K562 (cell line): Measurements from ENCODE around the gene VPS9D1. TPM values are rescaled to one million over a fixed set of nuclear protein-coding genes. Genes with fewer than 3 reads are reported as not detected.

Source experiments
- CEBPG ChIP-seq, 3 experiments: fragments of 200-800 bp in 1 of 3; sonication (Bioruptor generic) in 1 of 3; sonication (generic) in 1 of 3; formaldehyde crosslinking in 1 of 3; IDR thresholded peaks in 2 of 3; conservative IDR thresholded peaks in 1 of 3; 2 replicates each; pipeline versions ENCODE4 v1.6.1 to v1.8.0; 2016 to 2022; ENCODE audit warnings: missing compliant biosample characterization in 2 of 3, missing genetic modification characterization in 2 of 3, mild to moderate bottlenecking in 1 of 3, missing genetic modification reagents in 1 of 3
- ETV6 ChIP-seq, 3 experiments: fragments of 150-350 bp in 1 of 3; sonication (generic) in 1 of 3; formaldehyde crosslinking in 1 of 3; IDR thresholded peaks; 2 replicates each; pipeline versions ENCODE4 v1.6.1 to v1.8.0; 2014 to 2022; ENCODE audit warnings: borderline replicate concordance in 2 of 3, low read depth in 2 of 3, antibody characterized with exemption in 1 of 3, low read length in 1 of 3, mild to moderate bottlenecking in 1 of 3, missing genetic modification reagents in 1 of 3
- LEF1 ChIP-seq: fragments of 450-650 bp; IDR thresholded peaks from 2 replicates; pipeline ENCODE4 v1.6.1; 2016; ENCODE audit warnings: mild to moderate bottlenecking
- NONO ChIP-seq, 2 experiments: fragments of 200-400 bp in 1 of 2; fragments of 450-650 bp in 1 of 2; formaldehyde crosslinking in 1 of 2; IDR thresholded peaks; 2 replicates each; pipeline ENCODE4 v1.6.1; 2017; ENCODE audit warnings: low read depth in 2 of 2, mild to moderate bottlenecking in 2 of 2, moderate library complexity in 2 of 2, low read length in 1 of 2
- NRF1 ChIP-seq, 2 experiments: fragments of 450-650 bp; IDR thresholded peaks in 1 of 2; conservative IDR thresholded peaks in 1 of 2; 2 replicates each; pipeline ENCODE4 v1.6.1; 2014; ENCODE audit warnings: mild to moderate bottlenecking in 2 of 2
- POLR2A ChIP-seq: fragments of 450-650 bp; conservative IDR thresholded peaks from 2 replicates; pipeline ENCODE4 v1.6.1; 2016
- RBFOX2 ChIP-seq: fragments of 200-400 bp; formaldehyde crosslinking; IDR thresholded peaks from 2 replicates; pipeline ENCODE4 v1.6.1; 2017; ENCODE audit warnings: low read depth, mild to moderate bottlenecking, low read length, moderate library complexity
- RBM39 ChIP-seq: fragments of 200-400 bp; formaldehyde crosslinking; optimal IDR thresholded peaks from 2 replicates; pipeline ENCODE3; 2018; ENCODE audit warnings: low read depth, low read length
- SAFB ChIP-seq: fragments of 200-400 bp; formaldehyde crosslinking; IDR thresholded peaks from 2 replicates; pipeline ENCODE4 v1.6.1; 2017; ENCODE audit warnings: low read depth, low read length, borderline replicate concordance
- ZBTB1 ChIP-seq: sonication (generic); formaldehyde crosslinking; IDR thresholded peaks from 2 replicates; pipeline ENCODE4 v1.8.1; 2023; ENCODE audit warnings: missing genetic modification reagents, low read depth, mild to moderate bottlenecking, borderline replicate concordance
- polyA plus RNA-seq, 8 experiments: library from polyadenylated mRNA; depleted of rRNA in 4 of 8; stranded (reverse) in 5 of 8; unstranded in 3 of 8; fragments of >200 nt; fragmentation: Nextera tagmentation in 2 of 8; fragmentation: Illumina TruSeq in 1 of 8; extraction: Ambion mirVana in 2 of 8; extraction: Trizol in 1 of 8; gene quantifications; 2 replicates each; pipeline versions ENCODE4 v1.2.1 to v1.2.3, GENCODE V29; 2011 to 2014; ENCODE audit warnings: inconsistent platforms in 1 of 8, missing spikeins in 1 of 8
- total RNA-seq, 7 experiments: library from RNA; depleted of rRNA in 6 of 7; stranded (reverse); fragments of >200 nt in 6 of 7; fragmentation: Illumina TruSeq in 2 of 7; extraction: Trizol in 2 of 7; gene quantifications; 2 replicates each; pipeline versions ENCODE4 v1.2.1 to v1.2.3, GENCODE V29; 2011 to 2021; ENCODE audit warnings: low replicate concordance in 1 of 7
- TF ChIP-seq, protein P1 (sequence below): fragments of 250-450 bp; sonication (Bioruptor Pico); IDR thresholded peaks from 2 replicates; pipeline ENCODE4 v1.5.0; 2021
- TF ChIP-seq, protein P2 (sequence below): sonication (generic); formaldehyde crosslinking; IDR thresholded peaks from 2 replicates; pipeline ENCODE4 v1.8.0; 2022; ENCODE audit warnings: mild to moderate bottlenecking, missing genetic modification reagents
- TF ChIP-seq, protein P3 (sequence below): fragments of 250-450 bp; sonication (Bioruptor Pico); IDR thresholded peaks from 2 replicates; pipeline ENCODE4 v1.9.0; 2021; ENCODE audit warnings: mild to moderate bottlenecking, inconsistent platforms
- TF ChIP-seq, protein P4 (sequence below): fragments of 200-800 bp; sonication (Bioruptor generic); IDR thresholded peaks from 2 replicates; pipeline ENCODE4 v1.6.1; 2017; ENCODE audit warnings: missing genetic modification characterization, missing compliant biosample characterization
- TF ChIP-seq, protein P5 (sequence below): fragments of 450-650 bp; conservative IDR thresholded peaks from 2 replicates; pipeline ENCODE4 v1.6.1; 2016; ENCODE audit warnings: missing genetic modification characterization, low read depth, mild to moderate bottlenecking, missing compliant biosample characterization, moderate library complexity

Gene VPS9D1
- total and polyA plus RNA-seq, 9 of the 15 experiments (the other 6 are each of a cell fraction or from before 2014, with no cell fraction given) = 0.33 to 3.1 (median 1.1) TPM

DNA sequence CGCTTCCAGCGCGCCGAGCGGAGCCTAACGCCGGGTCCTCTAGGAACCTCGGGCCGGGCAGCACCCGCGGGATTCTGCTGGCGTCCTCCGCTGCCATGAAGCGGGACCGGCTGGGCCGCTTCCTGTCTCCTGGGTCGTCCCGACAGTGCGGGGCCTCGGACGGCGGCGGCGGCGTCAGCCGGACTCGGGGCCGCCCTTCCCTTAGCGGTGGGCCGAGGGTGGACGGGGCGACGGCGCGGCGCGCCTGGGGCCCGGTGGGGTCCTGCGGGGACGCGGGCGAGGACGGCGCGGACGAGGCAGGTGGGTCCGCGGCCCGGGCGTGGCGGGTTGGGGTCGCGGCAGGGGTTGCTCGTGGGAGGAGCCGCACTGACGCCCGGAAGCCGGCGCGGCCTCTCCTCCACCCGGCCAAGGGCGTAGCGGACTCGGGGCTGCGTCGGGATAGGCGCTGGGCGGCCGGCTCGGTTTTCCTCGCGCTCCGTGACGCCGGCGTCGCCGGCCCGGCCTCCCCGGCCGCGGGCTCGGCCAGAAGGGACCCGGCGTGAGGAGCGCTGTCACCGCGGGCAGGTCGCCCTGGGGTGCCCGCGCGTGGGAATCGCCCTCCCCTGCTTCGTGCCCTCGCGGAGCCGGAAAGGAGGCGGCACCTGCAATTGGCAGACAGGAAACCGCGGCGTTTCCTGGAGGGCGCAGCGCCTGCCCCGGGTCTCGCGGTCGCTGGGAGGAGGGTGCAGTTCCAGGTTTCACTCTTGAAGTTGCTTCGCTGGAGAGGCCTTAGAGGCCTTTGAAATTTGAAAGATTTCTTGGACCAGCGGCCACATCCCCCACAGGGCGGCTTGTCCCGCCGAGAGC lies 1.1 kb upstream of the VPS9D1 start (continued):
- TF ChIP-seq, protein P1, sequence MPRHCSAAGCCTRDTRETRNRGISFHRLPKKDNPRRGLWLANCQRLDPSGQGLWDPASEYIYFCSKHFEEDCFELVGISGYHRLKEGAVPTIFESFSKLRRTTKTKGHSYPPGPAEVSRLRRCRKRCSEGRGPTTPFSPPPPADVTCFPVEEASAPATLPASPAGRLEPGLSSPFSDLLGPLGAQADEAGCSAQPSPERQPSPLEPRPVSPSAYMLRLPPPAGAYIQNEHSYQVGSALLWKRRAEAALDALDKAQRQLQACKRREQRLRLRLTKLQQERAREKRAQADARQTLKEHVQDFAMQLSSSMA (CRISPR knock-in tag) = 0 out of 2 replicates have a peak, but pooled peaks have one; percentile 53
- TF ChIP-seq RBFOX2 (peak; percentile 54), SAFB (peak; percentile 78), NONO (IDR thresholded peaks at IDR 0.05; ENCODE audit: low read depth in 2 of 2, low read length in 1 of 2) (peak; percentile 44 to 45; a peak in 1 of 4 replicates), ZBTB1 (CRISPR knock-in tag) (no peak), POLR2A (0 out of 2 replicates have a peak, but pooled peaks have one; percentile 6), NRF1 (conservative IDR thresholded peaks at IDR 0.05 in 1 of 2, IDR thresholded peaks at IDR 0.05 in 1 of 2) (peak in 1 of 2 experiments; percentile 26; a peak in 1 of 4 replicates), LEF1 (no peak), RBM39 (peak; percentile 57), CEBPG (CRISPR knock-in tag; IDR thresholded peaks at IDR 0.05) (0 out of 2 replicates have a peak, but pooled peaks have one; percentile 43), CEBPG (tag; conservative IDR thresholded peaks at IDR 0.05 in 1 of 2, IDR thresholded peaks at IDR 0.05 in 1 of 2) (no peak), ETV6 (IDR thresholded peaks at IDR 0.05; ENCODE audit: borderline replicate concordance in 1 of 2, low read depth in 2 of 2, low read length in 1 of 2) (peak in 1 of 2 experiments; percentile 23; a peak in 1 of 4 replicates), ETV6 (CRISPR knock-in tag; IDR thresholded peaks at IDR 0.05; ENCODE audit: borderline replicate concordance) (no peak)
- TF ChIP-seq, protein P2, sequence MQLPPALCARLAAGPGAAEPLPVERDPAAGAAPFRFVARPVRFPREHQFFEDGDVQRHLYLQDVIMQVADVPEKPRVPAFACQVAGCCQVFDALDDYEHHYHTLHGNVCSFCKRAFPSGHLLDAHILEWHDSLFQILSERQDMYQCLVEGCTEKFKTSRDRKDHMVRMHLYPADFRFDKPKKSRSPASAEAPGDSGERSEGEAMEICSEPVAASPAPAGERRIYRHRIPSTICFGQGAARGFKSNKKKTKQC (CRISPR knock-in tag) = peak; percentile 21; the same call in 1 of the 2 replicates
- TF ChIP-seq, protein P3, sequence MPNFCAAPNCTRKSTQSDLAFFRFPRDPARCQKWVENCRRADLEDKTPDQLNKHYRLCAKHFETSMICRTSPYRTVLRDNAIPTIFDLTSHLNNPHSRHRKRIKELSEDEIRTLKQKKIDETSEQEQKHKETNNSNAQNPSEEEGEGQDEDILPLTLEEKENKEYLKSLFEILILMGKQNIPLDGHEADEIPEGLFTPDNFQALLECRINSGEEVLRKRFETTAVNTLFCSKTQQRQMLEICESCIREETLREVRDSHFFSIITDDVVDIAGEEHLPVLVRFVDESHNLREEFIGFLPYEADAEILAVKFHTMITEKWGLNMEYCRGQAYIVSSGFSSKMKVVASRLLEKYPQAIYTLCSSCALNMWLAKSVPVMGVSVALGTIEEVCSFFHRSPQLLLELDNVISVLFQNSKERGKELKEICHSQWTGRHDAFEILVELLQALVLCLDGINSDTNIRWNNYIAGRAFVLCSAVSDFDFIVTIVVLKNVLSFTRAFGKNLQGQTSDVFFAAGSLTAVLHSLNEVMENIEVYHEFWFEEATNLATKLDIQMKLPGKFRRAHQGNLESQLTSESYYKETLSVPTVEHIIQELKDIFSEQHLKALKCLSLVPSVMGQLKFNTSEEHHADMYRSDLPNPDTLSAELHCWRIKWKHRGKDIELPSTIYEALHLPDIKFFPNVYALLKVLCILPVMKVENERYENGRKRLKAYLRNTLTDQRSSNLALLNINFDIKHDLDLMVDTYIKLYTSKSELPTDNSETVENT = peak; percentile 43; the same call in 1 of the 2 replicates
- TF ChIP-seq, protein P4, sequence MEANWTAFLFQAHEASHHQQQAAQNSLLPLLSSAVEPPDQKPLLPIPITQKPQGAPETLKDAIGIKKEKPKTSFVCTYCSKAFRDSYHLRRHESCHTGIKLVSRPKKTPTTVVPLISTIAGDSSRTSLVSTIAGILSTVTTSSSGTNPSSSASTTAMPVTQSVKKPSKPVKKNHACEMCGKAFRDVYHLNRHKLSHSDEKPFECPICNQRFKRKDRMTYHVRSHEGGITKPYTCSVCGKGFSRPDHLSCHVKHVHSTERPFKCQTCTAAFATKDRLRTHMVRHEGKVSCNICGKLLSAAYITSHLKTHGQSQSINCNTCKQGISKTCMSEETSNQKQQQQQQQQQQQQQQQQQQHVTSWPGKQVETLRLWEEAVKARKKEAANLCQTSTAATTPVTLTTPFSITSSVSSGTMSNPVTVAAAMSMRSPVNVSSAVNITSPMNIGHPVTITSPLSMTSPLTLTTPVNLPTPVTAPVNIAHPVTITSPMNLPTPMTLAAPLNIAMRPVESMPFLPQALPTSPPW = no peak
- TF ChIP-seq, protein P5, sequence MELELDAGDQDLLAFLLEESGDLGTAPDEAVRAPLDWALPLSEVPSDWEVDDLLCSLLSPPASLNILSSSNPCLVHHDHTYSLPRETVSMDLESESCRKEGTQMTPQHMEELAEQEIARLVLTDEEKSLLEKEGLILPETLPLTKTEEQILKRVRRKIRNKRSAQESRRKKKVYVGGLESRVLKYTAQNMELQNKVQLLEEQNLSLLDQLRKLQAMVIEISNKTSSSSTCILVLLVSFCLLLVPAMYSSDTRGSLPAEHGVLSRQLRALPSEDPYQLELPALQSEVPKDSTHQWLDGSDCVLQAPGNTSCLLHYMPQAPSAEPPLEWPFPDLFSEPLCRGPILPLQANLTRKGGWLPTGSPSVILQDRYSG (tag) = no peak
